ENCODE data around the gene AEN. TPM values are rescaled to one million over a fixed set of nuclear protein-coding genes. Genes with fewer than 3 reads are reported as not detected.
A peak's percentile ranks its signal among the peaks of the same experiment; 100 is the strongest.

AEN gene
- total RNA-seq, 4 donors from 2014 or later, result 7.6 to 60.2 (median 25.2) TPM

DNA sequence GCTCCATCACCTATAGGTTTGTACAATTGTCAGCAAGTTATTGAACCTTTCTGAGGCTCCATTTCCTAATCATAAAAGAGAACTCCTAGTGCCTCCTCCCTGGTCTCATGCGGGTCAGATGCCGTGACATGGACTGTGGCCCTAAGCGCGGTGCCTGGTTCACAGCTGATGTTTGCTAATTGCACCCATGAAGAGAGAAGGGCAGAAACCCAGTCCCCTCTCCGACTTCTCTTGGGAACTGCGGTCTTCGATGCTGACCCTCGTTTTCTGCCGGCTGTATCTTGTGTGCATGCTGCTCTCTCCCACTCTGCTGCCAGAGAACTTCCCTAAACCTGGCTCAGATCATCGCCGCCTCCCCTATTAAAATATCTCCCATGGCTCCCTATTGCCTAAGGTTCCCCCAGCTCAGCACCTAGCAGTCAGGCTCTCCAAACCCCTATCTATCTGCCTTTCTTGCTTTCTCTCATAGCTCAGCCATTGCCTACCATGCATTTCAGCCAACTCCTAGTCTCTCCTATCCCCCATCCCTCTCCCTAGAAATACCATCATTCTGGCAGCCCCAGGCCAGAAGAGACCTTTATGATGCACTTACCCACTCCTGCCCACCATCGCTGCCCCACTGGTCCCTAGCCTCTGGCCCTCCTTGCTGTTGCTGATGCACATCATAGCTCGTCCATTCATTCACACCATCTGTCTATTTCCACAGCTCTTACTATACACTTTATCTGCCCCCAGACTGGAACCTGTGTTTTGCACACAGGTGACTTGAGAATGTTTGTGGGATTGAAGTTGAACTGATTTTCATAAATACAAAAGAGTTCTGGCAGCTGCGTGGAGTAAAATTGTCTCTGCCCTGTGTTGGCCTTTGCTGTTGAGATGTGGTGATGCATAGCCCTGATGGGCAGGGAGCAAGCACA is 24.3 kb downstream of the AEN start:
- ATAC-seq (ENCODE audit: low FRiP score) (no peak), DNase-seq (ENCODE audit: low spot score) (no peak)
- TF ChIP-seq, protein P1, sequence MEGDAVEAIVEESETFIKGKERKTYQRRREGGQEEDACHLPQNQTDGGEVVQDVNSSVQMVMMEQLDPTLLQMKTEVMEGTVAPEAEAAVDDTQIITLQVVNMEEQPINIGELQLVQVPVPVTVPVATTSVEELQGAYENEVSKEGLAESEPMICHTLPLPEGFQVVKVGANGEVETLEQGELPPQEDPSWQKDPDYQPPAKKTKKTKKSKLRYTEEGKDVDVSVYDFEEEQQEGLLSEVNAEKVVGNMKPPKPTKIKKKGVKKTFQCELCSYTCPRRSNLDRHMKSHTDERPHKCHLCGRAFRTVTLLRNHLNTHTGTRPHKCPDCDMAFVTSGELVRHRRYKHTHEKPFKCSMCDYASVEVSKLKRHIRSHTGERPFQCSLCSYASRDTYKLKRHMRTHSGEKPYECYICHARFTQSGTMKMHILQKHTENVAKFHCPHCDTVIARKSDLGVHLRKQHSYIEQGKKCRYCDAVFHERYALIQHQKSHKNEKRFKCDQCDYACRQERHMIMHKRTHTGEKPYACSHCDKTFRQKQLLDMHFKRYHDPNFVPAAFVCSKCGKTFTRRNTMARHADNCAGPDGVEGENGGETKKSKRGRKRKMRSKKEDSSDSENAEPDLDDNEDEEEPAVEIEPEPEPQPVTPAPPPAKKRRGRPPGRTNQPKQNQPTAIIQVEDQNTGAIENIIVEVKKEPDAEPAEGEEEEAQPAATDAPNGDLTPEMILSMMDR (IDR thresholded peaks at IDR 0.05), result no peak

DNA sequence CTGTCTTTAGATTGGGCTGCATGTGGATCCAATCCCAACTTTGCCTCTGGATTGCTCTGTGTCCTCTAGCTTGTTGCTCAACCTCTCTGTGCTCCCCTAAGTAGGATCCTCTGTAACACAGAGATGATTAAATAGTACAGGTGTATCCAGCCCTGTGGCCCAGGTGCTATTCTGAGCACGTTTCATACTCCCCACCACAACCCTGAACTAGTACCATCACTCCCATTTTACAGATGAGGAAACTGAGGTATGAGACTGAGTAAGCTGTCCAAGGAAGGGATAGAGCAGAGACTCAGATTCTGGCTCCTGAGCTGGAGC is 24.9 kb downstream of the AEN start:
- TF ChIP-seq, protein P1 (IDR thresholded peaks at IDR 0.05), result no peak

DNA sequence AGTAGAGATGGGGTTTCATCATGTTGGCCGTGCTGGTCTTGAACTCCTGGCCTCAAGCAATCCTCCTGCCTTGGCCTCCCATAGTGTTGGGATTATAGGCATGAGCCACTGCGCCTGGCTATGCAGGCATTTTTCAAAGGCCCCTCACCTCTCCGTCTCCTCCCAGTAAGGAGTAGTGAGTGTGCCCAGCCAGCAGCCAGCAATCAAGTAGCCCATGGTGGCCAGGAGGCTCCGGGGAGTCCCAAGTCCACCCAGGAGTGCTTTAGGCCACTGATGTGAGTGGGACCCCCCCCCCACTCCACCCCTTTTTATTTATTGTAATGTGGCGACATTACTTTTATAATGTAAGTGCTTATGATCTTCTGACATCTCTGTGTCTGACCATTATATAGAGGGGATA is 25.8 kb downstream of the AEN start:
- DNase-seq (ENCODE audit: low spot score), result no peak
- ATAC-seq (ENCODE audit: low FRiP score), result no peak
- TF ChIP-seq, protein P1 (IDR thresholded peaks at IDR 0.05), result no peak

More for the DNA sequence above, 24.9 kb downstream of the AEN start:
- no peak for DNase-seq (ENCODE audit: low spot score)
- no peak for ATAC-seq (ENCODE audit: low FRiP score)

DNA sequence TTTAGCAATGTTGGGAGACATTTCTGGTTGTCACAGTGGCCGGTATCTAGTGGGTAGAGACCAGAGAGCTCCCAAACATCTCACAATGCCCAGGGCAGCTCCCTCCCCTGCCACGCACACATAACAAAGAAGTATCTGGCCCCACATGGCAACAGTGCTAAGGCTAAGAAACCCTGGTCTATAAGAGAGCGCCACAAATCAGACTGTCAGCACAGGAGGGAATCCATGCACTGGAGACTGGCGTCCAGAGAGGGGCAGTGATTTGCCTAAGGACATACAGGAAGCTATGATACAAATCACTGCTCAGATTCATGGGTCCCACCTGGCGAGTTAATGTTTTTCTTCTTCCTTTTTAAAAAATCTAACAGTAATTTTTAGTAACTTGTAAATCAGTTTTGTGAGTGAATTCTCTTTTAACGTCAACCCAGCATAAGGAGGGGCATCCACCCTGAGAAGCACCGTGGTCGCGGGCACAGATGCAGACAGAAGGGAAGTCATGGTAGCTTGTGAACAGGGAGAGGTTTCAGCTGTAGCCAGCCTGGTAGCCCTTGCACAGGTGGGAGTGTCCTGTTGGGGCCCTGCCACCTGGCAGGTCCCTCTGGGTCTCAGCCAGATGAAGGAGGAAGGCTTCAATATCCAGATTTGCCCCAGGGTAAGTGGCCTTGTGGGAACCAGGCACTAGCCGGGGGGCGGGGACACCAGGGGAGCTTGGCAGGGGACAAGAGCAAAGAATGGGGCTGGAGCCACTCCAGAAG is 26.4 kb downstream of the AEN start:
- TF ChIP-seq, protein P1 (IDR thresholded peaks at IDR 0.05), result no peak
- DNase-seq (ENCODE audit: low spot score), result no peak
- no peak for ATAC-seq (ENCODE audit: low FRiP score)

DNA sequence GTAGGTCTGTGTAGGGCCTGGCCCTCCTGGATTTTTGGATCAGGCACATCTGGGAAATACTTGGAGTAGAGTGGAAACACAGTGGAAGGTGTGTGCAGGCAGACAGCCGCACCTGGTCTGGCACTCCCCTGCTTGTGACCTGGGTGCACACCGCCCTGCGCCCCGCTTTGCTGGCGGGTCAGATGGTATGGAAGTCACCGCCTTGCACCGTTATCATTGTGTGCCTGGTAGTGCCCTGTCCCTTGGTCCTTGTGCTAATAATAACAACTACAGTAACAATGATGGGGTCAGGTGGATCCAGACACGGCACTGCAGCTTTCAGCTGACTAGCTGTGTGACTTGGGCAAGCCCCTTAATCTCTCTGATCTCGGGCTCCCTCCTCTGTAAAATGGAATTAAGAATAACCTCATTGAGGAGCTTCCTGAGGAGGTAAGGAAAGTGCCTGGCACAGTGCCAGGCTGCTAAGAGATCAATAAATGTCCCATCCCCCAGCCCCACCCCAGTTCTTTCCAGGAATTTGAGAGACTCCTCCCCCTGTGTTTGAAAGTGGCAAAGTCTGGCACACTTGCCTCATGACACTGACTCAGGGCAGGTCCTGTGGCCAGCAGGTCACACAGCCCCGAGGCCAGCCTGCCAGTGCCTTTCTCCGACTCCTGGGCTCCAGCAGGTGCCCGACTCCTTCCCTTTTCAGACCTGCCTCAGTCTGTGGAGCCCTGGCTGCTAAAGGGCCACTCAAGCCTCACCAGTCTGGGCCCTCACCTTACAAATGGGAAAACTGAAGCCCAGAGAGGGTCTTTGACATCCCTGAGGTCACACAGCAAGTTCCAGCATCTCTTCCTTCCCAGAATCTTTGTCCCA is 27.4 kb downstream of the AEN start:
- TF ChIP-seq, protein P1 (IDR thresholded peaks at IDR 0.05), result no peak
- ATAC-seq (ENCODE audit: low FRiP score), result no peak
- no peak for DNase-seq (ENCODE audit: low spot score)

DNA sequence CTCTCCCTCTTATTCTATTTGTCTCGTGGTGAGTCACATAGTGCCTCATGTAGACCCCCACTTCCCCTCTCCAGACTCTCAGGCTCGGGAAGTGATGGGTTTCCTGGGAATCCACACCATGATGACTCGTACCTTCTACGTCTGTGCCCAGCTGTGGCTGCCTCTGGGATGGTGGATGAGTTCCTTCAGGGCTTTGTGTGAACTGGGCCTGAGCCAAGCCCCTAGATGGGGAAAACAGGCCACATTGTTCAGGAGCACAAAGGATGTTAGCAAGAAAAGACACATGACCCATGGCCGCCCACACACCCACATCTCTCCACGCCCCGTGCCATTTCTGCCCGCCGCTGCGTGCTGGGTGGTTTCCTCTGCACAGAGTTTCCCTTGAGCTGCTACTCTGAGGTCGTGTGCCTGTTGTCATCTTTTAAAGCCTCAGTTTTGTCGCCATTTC is 28.2 kb downstream of the AEN start:
- peak; percentile 50 for ATAC-seq (ENCODE audit: low FRiP score)
- DNase-seq (ENCODE audit: low spot score), result no peak
- TF ChIP-seq, protein P1 (IDR thresholded peaks at IDR 0.05), result no peak

Measured in omental fat pad (tissue), 4 donors.